ENCODE data around the gene ABCC6.
A peak's percentile ranks its signal among the peaks of the same experiment; 100 is the strongest.

Gene ABCC6

DNA sequence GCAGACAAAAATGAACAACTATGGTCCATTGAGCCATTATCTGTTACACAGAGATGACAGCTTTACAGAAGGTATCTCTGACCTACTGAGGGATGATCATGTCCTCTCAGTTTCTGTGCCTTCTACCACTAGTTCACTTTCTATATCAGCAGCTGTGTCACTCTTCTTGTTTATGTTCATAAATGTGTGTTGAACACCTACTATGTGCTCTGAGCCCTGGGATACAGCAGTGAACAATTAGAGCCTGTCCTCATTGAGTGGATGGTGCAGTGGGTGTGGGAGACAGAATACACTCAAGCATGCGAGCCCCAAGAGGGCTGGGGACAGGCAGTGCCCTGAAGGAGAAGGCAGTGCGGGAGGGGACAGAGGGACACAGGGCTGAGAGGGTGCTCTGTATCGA is 92.1 kb downstream of the ABCC6 start:
- no peak for DNase-seq
- intact Hi-C loops (cut with DNase I): no loop called here

DNA sequence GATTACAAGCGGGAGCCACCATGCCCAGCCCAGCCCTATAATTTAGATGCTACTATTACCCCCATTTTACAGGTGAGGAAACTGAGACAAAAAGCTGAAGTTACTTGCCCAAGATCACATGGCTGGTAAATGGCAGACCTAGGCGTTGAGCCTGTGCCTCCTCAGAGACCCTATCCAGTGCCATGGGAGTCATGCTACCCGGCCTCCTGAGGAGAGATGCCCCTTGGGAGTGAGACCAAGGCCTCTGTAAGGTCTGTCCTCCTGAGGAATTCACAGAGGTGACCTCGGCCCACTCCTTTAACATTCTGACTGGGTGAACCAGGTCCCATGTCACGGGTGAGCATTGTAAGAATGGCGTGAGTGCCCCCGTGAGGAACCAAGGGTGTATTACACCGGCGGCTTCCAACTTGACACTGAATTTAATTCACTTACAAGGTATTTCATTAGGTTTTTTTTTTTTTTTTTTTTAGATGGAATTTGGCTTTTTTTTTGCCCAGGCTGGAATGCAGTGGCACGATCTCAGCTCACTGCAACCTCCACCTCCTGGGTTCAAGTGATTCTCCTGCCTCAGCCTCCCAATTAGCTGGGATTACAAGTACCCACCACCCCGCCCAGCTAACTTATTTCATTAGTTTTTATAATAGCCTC is 95.7 kb downstream of the ABCC6 start:
- intact Hi-C loops (cut with DNase I): no loop called here
- peak; percentile 31 to 87 (median 67) for DNase-seq

DNA sequence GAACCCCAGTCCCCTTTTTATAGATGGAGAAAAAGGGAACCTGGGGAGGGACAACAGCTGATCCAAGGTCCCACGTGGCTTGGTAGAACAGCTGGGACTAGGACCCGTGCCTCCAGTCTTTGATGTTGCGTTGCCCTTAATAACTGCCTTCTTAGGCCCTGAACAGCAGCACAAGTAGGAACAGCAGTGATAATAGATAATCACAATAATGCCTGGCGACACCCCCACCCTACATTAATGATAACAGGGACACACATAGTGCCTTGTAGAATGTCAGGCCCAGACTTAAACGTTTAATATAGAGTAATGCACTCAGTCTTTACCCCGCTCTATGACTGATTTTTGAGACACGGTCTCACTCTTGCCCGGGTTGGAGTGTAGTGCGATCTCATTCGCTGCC is 96.4 kb downstream of the ABCC6 start:
- no peak for DNase-seq
- intact Hi-C loops (cut with DNase I): no loop called here

DNA sequence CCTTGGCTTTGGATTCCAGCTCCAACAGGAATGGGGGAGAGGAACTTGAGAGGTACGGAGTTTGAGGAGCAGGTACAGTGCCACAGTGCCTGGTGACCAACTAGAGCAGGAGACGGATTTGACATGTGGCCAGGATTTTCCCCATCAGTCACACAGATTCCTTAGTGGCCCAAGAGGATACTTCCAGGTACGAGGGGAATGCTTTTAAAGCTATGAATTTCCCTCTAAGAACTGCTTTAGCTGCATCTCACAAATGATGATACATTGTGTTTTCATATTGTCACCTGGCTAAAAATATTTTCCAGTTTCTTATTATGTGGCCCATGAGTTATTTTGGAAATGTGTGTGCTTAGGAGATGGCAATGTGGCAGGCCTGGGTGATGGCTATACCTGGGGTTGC is 98.3 kb downstream of the ABCC6 start:
- no peak for DNase-seq
- intact Hi-C loops (cut with DNase I): no loop called here

DNA sequence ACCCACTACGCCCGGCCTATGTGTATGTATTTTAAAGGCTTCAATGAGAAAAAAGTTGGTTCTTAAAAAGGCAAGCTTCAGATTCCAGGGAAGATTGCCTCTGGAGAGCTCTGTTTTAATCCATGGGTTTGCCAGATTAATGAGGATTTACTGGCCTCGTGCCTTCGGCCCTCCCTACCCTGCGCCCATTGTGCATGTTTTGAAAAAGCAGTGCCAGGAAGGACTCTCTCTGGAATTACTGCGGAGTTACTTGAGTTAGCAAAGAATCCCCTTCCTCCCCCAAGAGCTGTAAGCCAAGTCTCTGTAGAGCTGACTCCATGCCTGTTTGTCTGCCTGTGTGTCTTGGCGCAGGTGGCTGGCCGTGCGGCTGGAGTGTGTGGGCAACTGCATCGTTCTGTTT is 98.9 kb downstream of the ABCC6 start:
- intact Hi-C loops (cut with DNase I): no loop called here
- no peak for DNase-seq

DNA sequence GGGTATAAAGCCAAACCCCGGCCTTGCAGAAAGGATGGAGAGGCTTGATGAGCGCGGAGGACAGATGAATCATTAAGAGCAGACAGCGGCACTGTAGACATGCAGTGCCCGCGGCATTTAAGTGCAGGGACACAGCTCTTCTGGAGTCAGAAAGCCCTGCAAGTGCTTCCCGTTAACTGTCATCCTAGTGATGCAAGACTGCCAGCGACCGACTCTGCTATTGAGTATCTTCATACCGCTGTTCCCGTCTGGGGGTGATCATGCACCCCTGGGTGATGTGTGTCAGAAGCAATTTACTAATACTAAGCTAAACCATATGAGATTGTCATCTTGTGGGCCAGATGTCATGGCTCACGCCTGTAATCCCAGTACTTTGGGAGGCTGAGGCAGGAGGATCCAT is 101.0 kb downstream of the ABCC6 start:
- DNase-seq: no peak
- intact Hi-C loops (cut with DNase I): no loop called here

DNA sequence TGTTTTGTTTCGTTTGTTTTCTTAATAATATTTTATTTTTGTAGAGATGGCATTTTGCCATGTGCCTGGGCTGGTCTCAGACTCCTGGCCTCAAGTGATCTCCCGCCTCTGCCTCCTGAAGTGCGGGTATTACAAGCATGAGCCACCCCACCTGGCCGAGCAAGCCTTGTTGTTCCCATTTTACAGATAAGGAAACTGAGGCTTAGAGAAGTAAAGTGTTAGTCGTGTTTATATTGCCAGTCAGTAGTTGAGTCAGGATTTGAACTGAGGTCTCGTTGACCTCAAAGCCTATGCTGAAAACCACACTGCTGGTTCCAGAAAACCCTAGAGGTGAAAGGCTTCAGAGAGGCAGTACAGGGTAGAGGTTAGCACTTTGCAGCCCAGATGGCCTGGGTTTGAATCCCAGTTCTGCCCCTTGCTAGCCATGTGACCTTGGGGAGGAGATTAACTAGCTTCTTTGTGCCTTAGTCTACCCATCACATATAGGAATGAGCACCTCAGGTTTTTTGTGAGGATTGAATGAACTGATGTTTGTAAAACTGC is 102.0 kb downstream of the ABCC6 start:
- intact Hi-C loops (cut with DNase I): no loop called here

DNA sequence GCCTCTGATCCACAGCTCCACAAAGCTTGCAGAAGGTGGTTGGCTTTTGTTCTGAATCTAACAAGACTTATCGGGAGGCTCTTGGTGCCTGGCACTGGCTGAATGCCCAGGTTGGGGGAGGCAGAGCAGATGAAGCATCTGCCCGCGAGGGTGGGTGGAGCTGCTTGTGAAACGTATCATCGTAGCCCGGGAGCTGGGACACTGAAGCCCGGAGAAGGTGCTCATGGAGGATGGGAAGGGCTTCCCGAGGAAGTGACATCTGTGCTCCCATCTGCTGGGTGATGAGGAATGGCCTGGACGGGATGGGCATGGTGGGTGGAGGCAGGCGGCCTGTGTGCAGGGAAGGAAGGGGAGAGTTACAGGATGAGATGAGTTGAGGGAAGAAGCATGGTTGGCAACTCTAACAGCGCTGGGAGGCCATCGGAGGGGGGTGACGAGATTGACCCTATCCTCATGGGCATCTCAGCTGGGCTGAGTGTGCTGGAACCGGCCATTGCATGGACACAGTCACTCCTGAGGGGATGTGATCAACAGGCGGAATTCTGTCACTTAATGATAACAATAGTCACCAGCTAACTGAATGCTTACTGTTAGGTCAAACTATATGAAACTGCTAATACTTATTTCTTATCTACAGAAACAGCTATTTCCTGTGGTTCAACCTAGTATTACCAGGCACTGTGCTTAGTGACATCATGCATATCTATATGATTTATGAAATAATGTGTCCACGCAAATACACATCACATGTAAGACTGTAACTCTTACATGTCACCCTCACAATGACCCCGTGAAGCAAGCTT is 102.7 kb downstream of the ABCC6 start:
- peak; percentile 18 to 86 (median 62) for DNase-seq
- intact Hi-C loops (cut with DNase I): no loop called here

More for the DNA sequence above, 102.0 kb downstream of the ABCC6 start:
- DNase-seq: no peak

DNA sequence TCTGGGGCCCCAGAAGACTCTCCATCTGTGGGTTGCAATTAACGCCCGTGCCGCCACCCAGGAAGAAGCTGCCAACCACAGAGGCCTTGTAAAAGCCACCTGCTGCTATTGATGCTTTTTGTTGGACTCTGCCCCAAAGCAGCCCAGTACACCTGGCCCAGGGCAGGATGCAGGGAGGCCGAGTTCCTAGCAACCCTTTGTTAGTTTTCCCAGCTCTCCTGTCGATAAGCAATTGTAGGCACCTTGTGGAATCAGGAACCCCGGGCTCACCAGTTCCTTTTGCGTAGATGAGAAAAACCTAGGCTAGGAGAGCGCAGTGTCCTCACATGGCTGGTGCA is 103.3 kb downstream of the ABCC6 start:
- DNase-seq: peak in 1 of 42 donors; percentile 3
- intact Hi-C loops (cut with DNase I): no loop called here

DNA sequence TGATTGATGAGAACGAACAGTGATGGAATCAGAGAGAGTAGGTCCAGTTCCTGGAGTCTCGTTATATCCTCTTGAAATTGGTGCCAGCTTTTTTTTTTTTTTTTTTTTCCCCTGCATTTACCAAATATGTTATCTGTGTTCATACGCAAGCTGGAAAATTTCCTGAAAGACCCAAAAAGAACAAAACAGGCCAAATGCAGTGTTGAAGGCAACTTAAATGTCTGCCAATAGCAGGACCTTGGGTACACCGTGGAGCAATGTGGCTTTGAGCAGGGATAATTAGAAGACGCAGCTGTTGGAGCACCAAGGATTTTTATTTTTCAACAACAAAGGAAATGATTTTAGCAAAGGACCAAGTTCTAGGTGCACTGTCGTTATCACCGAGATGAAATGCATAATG is 105.0 kb downstream of the ABCC6 start:
- intact Hi-C loops (cut with DNase I): no loop called here
- no peak for DNase-seq

DNA sequence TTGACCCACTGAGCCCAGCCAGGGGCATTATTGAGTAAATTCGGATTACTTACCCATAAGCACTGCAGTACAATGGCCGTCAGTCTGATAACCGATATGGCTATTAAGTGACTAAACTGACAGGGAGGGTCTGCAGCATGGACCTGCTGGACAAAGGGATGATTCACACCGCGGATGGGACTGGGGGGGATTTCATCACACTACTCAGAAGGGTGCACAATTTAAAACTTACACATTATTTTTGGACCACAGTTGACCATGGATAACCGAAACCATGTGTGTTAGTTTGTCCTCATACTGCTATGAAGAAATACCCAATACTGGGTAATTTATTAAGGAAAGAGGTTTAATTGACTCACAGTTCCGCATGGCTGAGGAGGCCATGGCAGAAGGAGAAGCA is 106.5 kb downstream of the ABCC6 start:
- DNase-seq: no peak
- intact Hi-C loops (cut with DNase I): no loop called here

DNA sequence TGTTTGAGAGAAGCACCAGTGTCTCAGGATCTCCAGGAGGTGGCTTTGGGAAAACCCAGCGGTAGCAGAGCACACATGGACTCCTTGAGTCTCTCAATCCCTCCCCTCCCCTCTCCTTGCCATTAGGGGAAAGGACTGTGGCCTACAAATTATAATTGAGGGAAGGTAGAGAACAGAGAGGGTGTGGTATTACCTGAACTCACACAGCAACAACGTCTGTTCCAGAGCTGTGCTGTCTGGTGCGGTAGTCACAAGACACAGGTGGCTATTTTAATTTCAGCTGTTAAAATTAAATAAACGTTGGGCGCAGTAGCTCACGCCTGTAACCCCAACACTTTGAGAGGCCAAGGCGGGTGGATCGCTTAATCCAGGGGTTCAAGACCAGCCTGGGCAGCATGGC is 110.2 kb downstream of the ABCC6 start:
- no peak for DNase-seq
- intact Hi-C loops (cut with DNase I): no loop called here

DNA sequence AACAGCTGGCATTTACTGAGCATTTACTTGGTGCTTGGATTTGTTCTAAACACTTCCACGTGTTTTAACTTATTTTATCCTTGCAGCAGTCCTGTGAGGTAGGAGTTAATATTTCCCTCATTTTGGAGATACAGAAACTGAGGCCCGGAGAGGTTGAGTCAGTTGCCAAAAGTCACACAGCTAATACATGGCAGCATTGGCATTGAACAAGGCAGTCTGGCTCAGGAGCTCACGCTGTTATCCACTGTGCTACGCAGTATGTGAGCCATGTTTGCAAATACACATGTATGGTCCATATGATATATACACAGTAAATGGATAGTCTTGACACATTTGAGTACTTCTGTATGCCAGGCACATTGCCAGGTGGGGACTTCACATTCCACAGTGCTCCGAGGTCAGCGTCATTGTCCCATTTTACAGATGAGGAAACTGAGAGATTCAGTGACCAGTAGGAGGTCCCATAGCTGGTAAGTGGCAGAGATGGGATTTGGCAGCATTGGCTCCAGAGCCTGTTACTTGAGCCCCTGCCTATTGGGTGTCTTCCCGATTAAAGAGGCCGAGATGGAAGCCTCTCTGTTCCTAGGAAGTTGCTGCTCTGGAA is 110.7 kb downstream of the ABCC6 start:
- DNase-seq: no peak
- intact Hi-C loops (cut with DNase I): no loop called here

DNA sequence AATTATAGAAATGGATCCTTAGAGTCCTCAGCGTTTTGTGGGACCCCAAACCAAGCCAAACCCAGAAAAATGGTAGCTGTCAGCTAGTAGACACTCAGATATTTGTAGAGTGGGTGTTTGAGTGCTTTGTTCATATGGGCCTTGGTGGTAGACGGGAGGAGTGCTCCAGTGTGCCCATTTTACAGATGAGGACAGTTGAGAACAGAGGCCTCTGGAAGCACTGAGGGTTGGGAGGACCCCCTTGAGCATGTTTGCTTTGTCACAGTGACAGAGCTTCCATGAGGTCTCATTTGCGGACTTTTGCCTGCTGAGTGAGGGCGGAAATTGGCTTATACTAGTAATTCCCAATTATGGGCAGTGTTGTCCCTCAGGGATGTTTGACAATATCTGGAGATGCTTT is 111.7 kb downstream of the ABCC6 start:
- intact Hi-C loops (cut with DNase I): no loop called here

DNA sequence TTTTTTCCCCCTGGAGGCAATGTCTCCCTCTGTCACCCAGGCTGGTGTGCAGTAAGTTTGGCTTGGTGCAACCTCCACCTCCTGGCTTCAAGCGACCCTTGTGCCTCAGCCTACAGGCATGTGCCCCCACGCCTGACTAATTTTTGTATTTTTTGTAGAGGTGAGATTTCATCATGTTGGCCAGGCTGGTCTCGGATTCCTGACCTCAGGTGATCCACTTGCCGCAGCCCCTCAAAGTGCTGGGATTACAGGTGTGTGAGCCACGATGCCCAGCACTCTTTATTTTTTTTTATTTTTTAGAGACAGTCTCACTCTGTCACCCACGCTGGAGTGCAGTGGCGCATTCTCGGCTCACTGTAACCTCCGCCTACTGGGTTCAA is 113.2 kb downstream of the ABCC6 start:
- intact Hi-C loops (cut with DNase I): no loop called here

More for the DNA sequence above, 111.7 kb downstream of the ABCC6 start:
- no peak for DNase-seq

DNA sequence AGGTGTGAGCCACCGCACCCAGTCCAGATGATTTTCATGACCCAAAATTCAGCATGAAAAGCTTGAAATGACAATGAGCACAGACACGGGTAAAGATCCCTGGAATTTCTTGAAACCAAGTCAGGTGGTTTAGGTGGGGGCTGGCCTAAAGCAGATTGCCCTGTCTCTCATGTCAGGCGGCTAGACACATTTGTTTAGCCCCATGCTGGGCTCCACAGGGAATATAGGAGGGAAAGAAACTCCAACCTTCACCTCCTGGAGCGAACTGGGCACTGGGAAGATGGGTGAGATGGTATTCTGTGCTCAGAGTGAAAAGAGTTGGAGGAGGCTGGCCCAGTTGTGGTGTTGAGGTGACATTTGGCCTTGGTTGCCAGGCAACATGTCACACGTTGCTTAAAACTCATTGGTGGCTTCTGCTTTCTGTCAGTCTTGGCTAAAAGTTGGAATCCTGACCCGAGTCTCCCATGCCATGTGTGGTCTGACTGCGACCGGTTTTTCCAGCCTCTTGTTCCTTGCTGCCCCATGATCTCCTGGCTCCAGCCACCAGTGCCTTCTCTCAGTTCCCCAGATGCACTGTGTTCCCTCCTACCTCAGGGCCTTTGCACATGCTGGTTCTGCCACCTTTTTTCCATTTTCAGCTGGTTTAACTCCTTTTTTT is 113.7 kb downstream of the ABCC6 start:
- intact Hi-C loops (cut with DNase I): no loop called here
- DNase-seq: no peak

More for the DNA sequence above, 113.2 kb downstream of the ABCC6 start:
- DNase-seq: no peak

DNA sequence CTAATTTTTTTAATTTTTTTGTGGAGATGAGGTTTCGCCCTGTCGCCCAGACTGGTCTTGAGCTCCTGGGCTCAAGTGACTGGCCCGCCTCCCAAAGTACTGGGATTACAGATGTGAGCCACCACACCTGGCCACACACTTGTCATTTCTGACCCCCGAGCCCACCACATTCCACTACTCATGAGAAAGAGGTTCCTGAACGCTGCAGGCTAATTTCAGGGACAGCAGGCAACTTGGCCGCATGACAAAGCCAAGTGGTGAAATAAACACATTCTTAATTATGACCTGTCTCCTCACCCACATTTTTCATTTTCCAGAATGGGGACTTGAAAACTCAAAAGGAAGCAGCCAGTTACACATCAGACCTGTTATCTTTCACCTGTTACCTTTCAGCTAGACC is 114.5 kb downstream of the ABCC6 start:
- intact Hi-C loops (cut with DNase I): no loop called here
- no peak for DNase-seq

DNA sequence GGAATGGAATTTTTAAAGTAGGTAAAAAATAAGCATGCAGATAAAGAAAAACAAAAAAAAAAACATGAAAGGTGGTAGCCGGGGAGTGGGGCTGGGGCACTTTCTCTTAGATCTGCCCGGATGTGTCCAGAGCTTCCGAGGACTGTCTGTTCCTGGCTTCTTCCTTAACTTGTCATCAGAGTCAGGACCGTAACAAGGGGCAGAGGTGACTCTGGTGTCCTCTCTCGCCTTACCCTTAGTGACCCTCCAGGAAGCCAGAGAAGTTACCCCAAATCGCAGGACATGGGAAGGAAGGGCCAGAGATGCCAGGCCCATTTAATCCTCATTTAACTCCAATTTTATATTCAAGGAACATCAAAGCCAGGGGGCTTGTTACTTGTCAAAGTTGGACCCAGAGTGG is 115.5 kb downstream of the ABCC6 start:
- intact Hi-C loops (cut with DNase I): no loop called here
- DNase-seq: no peak

DNA sequence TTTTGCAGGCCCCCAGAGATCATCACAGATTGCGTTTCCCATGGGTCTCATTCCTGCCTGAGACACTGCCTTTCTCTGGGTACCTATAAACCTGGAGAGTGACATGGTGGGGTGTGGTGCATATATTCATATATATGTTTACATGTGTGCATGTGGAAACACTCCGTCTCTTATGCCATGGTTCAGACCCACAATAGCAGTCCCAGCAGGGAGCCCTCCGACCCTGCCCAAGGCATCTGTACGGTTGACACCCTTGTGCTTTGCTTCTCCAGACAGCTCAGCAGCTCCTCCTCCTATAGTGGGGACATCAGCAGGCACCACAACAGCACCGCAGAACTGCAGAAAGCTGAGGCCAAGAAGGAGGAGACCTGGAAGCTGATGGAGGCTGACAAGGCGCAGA is 116.8 kb downstream of the ABCC6 start:
- intact Hi-C loops (cut with DNase I): no loop called here

DNA sequence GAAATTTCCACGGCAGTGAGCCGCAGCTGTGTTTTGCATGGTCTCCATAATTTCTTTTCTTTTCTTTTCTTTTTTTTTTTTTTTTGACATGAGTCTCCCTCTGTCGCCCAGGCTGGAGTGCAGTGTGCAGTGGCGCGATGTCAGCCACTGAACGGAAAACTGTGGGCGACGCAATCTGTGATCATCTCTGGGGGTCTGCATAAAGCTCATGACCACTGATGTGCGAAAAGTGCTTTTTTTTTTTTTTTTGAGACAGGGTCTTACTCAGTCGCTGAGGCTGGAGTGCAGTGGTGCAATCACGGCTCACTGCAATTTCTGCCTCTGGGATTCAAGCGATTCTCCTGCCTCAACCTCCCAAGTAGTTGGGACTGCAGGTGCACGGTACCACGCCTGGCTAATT is 117.6 kb downstream of the ABCC6 start:
- no peak for DNase-seq
- intact Hi-C loops (cut with DNase I): no loop called here

More for the DNA sequence above, 116.8 kb downstream of the ABCC6 start:
- no peak for DNase-seq
